Measurements from ENCODE around the gene BAIAP2. TPM values are rescaled to one million over a fixed set of nuclear protein-coding genes. Genes with fewer than 3 reads are reported as not detected.

The BAIAP2 gene
- polyA plus RNA-seq, 1 donor: 13.6 TPM

DNA sequence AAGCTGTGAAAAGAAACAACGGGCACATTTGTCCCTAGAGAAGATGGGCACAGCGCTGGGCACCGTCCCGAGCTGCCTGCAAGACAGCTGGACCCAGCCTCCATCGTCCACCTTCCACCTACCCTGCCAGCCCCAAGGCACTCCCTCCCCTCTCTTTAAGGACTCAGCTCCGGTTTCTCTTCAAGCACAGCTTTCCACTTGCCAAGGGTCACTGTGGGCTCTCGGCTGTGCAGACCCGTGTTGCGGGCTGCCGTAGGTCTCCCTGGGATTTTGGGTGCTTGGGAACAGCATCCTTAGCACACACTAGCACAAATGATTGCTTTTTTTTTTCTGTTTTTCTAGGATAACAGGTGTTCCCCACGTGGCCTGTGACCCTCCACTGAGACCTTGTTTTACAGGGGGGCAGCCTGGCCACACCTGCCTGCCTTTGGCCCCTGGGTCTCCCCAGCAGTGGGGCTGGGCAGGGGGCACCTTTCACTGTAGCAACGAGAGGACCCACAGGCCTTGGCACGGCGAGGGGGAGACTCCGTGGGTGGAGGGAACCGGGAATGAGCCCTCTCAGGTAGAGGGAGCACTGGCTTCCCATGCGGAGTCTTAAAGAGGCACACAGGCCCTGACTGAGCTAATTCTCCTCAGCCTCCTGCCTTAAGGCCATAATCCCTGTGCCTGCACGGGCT, 41.9 kb upstream of the BAIAP2 start:
- Histone ChIP-seq H3K36me3 (ENCODE audit: control insufficient read depth, insufficient read depth, low read length) (peaks cover 32% of the 10 kb centered on the region), H3K9me3 (ENCODE audit: control insufficient read depth, low read depth, low read length) (no peaks in the 10 kb centered on the region), H3K27ac (ENCODE audit: low read length) (no peak overlapping the region), H3K27me3 (ENCODE audit: control insufficient read depth, insufficient read depth, low read length) (peaks cover under 1% of the 10 kb centered on the region), H3K4me1 (ENCODE audit: control insufficient read depth, insufficient read depth, low read length) (peaks cover 23% of the 10 kb centered on the region), H3K4me3 (ENCODE audit: low read length) (peak overlapping the region; percentile 80)
- no peak for DNase-seq
- no CpG with 5 or more reads among the region's 18 CpGs for WGBS (ENCODE audit: insufficient coverage, low lambda C conversion rate)

DNA sequence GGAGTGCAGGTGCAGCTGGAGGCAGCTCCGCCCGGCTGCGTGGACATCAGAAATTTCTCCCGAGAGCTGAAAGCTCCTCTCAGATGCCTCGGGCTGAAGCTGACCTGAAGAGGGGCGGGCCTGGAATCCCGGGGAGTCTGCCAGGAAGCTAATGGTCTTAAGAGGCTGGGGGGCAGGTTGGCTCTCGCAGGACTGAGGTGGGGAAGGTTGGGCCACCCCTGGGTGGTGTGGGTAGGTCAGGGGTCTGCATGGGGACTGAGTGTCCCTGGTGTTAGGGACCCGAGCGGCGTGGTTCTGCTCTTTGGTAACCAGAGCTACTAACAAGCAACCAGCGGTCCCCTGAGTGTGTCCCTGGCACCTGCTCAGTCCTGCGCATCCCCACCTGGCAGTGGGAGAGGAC, 39.8 kb upstream of the BAIAP2 start:
- Histone ChIP-seq H3K27ac (ENCODE audit: low read length) (no peak overlapping the region), H3K9me3 (ENCODE audit: control insufficient read depth, low read depth, low read length) (no peaks in the 10 kb centered on the region), H3K4me3 (ENCODE audit: low read length) (no peak overlapping the region), H3K36me3 (ENCODE audit: control insufficient read depth, insufficient read depth, low read length) (peaks cover 52% of the 10 kb centered on the region), H3K27me3 (ENCODE audit: control insufficient read depth, insufficient read depth, low read length) (no peaks in the 10 kb centered on the region), H3K4me1 (ENCODE audit: control insufficient read depth, insufficient read depth, low read length) (peaks cover 15% of the 10 kb centered on the region)
- no CpG with 5 or more reads among the region's 13 CpGs for WGBS (ENCODE audit: insufficient coverage, low lambda C conversion rate)
- DNase-seq: no peak

DNA sequence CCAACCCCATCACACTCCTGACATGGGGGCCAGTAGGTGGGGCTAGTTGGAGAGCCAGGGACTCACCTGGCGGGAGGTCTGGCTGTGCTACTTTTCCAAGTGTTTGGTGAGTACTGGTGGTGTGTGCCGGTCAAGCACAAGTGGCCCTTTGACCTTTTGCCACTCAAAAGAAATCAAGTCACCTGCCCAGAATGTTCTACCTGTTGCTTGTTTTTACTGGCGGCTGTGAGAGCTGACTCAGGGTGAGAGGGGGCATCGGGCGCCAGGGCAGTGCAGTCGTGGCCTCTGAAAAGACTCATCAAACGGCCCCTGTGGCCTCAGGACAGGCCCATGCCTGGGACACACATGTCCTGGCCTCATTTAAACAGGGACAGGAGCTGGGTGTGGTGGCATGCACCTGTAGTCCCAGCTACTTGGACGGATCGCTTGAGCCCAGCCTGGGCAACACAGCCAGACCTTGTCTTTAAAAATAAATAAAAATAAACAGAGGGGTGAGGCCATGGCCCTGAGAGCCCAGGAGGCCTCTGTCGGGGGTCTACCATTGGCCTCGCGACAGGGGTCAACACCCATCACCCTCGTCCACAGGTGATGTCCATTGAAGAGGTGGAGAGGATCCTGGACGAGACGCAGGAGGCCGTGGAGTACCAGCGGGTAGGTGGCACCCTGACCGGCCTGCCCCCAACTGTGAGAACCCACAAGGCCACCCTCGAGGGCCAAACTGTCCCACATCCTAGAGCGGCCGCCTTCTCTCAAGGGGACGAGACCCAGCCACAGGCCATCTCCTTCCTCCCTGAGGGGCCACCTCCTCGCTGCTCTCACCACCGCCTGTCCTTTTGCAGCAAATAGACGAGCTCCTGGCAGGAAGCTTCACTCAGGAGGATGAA, 38.3 kb upstream of the BAIAP2 start:
- H3K4me1 ChIP-seq (ENCODE audit: control insufficient read depth, insufficient read depth, low read length): peaks cover 10% of the 10 kb centered on the region
- H3K27me3 ChIP-seq (ENCODE audit: control insufficient read depth, insufficient read depth, low read length): no peaks in the 10 kb centered on the region
- WGBS (ENCODE audit: insufficient coverage, low lambda C conversion rate): no CpG with 5 or more reads among the region's 25 CpGs
- H3K36me3 ChIP-seq (ENCODE audit: control insufficient read depth, insufficient read depth, low read length): peaks cover 54% of the 10 kb centered on the region
- DNase-seq: no peak
- H3K27ac ChIP-seq (ENCODE audit: low read length): no peak overlapping the region
- H3K9me3 ChIP-seq (ENCODE audit: control insufficient read depth, low read depth, low read length): no peaks in the 10 kb centered on the region
- no peak overlapping the region for H3K4me3 ChIP-seq (ENCODE audit: low read length)

DNA sequence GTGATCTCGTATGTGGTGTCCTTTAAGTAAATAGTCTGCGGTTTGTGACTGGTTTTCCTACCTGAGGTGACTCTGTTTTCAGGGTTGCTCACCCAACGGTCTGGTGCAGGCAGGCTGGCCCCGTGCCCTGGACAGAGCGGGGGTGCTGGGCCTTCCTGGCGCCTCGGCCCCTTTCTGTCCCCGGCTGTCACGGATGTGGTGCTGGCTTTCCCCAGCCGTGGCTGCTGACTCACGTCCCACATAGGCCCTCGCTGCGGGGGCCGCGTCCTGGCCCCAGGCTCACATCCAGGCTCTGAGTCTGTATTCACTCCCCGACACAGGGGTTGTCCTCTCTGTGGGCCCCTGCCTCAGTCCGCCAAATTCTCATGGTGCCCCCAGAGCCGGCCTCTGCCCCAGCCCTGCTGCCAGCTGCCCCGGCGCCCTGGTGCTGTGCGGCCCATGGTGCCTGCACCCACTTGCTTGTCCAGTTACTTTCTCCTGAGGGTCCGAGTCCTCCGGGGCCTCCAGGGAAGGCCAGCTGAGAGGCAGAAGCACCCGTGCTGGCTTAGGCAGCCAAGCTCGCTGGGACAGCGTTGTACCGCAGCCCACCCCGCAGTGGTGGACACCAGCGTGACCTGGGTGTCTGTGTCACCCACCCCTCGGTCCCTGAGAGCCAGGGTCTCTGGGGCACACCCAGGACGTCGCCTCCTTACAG, 37.4 kb upstream of the BAIAP2 start:
- WGBS (ENCODE audit: insufficient coverage, low lambda C conversion rate): no CpG with 5 or more reads among the region's 32 CpGs
- DNase-seq: no peak
- no peaks in the 10 kb centered on the region for H3K27me3 ChIP-seq (ENCODE audit: control insufficient read depth, insufficient read depth, low read length)
- peaks cover 17% of the 10 kb centered on the region for H3K4me1 ChIP-seq (ENCODE audit: control insufficient read depth, insufficient read depth, low read length)
- H3K27ac ChIP-seq (ENCODE audit: low read length): no peak overlapping the region
- H3K9me3 ChIP-seq (ENCODE audit: control insufficient read depth, low read depth, low read length): no peaks in the 10 kb centered on the region
- no peak overlapping the region for H3K4me3 ChIP-seq (ENCODE audit: low read length)
- H3K36me3 ChIP-seq (ENCODE audit: control insufficient read depth, insufficient read depth, low read length): peaks cover 54% of the 10 kb centered on the region

- no CpG with 5 or more reads among the region's 19 CpGs for WGBS (ENCODE audit: insufficient coverage, low lambda C conversion rate)
- no peaks in the 10 kb centered on the region for H3K9me3 ChIP-seq (ENCODE audit: control insufficient read depth, low read depth, low read length)
- no peak overlapping the region for H3K27ac ChIP-seq (ENCODE audit: low read length)
- peaks cover under 1% of the 10 kb centered on the region for H3K27me3 ChIP-seq (ENCODE audit: control insufficient read depth, insufficient read depth, low read length)
- H3K36me3 ChIP-seq (ENCODE audit: control insufficient read depth, insufficient read depth, low read length): peaks cover 54% of the 10 kb centered on the region
- DNase-seq: no peak
- H3K4me1 ChIP-seq (ENCODE audit: control insufficient read depth, insufficient read depth, low read length): peaks cover 14% of the 10 kb centered on the region
- H3K4me3 ChIP-seq (ENCODE audit: low read length): no peak overlapping the region
Observed at GRCh38 chr17:80998118-80998747, 36.7 kb upstream of the BAIAP2 start.

DNA sequence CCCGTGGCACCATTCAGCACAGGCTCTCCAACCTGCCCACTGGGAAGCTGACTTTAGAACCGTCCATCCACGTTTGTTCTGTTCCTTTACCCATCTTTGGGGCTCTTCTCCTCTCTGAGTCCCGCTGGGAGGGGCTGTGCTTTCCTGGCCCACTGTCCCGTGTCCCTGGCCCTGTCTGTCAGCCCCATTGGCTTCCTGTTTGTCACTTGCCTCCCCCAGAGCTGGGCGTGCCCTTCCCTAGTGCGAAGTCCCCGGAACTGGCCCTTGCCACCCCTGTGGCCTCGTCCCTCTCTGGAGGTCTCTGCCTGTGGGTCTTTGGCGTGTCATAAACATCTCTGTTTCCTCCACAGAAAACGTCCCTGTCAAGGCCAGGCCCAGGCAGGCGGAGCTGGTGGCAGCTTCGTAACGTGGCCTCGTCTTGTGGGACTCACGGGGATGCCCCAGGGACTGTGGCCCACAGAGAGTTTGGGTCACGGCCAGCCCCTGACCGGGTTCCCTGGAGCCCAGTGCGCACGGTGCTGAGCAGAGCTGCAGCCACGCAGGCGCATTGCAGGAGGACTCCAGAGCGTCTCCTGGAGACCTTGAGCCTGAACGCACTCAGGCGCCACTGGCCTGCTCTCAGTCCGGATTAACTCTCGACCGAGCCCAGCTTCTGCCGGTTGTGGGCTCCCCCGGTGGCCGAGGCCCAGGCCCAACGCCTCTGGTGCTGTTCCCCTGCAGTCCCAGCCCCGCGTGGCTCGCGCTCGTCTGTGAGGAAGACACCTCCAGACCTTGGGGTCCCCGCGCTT, 36.0 kb upstream of the BAIAP2 start:
- DNase-seq: no peak
- Histone ChIP-seq H3K27ac (ENCODE audit: low read length) (no peak overlapping the region), H3K4me1 (ENCODE audit: control insufficient read depth, insufficient read depth, low read length) (peaks cover 14% of the 10 kb centered on the region), H3K4me3 (ENCODE audit: low read length) (no peak overlapping the region), H3K27me3 (ENCODE audit: control insufficient read depth, insufficient read depth, low read length) (peaks cover 7% of the 10 kb centered on the region), H3K36me3 (ENCODE audit: control insufficient read depth, insufficient read depth, low read length) (peaks cover 54% of the 10 kb centered on the region), H3K9me3 (ENCODE audit: control insufficient read depth, low read depth, low read length) (peaks cover 4% of the 10 kb centered on the region)
- WGBS (ENCODE audit: insufficient coverage, low lambda C conversion rate): 100% methylated on average over 3 of the region's 39 CpGs

- Histone ChIP-seq H3K4me3 (ENCODE audit: low read length) (no peak overlapping the region), H3K27me3 (ENCODE audit: control insufficient read depth, insufficient read depth, low read length) (peaks cover 13% of the 10 kb centered on the region), H3K27ac (ENCODE audit: low read length) (no peak overlapping the region), H3K36me3 (ENCODE audit: control insufficient read depth, insufficient read depth, low read length) (peaks cover 54% of the 10 kb centered on the region), H3K4me1 (ENCODE audit: control insufficient read depth, insufficient read depth, low read length) (peaks cover 19% of the 10 kb centered on the region), H3K9me3 (ENCODE audit: control insufficient read depth, low read depth, low read length) (peaks cover 6% of the 10 kb centered on the region)
- WGBS (ENCODE audit: insufficient coverage, low lambda C conversion rate): no CpG with 5 or more reads among the region's 40 CpGs
- no peak for DNase-seq
Observed at GRCh38 chr17:80999536-81000333, 35.2 kb upstream of the BAIAP2 start.

DNA sequence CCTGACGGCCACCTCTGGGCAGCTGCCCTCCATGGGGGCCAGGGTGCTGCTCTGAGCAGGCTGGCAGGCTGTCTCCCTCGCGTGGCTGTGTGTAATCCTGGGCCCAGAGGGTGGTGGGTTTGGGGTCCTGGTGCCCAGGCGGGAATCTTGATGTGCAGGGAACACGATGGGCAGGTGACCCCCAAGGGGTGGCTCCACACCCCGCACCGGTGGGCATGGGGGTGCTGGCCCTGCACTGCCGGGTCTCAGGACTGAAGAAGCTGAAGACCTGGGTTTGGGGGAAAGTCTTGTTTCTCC, 34.7 kb upstream of the BAIAP2 start:
- Histone ChIP-seq H3K4me3 (ENCODE audit: low read length) (no peak overlapping the region), H3K4me1 (ENCODE audit: control insufficient read depth, insufficient read depth, low read length) (peaks cover 19% of the 10 kb centered on the region), H3K27ac (ENCODE audit: low read length) (no peak overlapping the region), H3K9me3 (ENCODE audit: control insufficient read depth, low read depth, low read length) (peaks cover 7% of the 10 kb centered on the region), H3K36me3 (ENCODE audit: control insufficient read depth, insufficient read depth, low read length) (peaks cover 50% of the 10 kb centered on the region), H3K27me3 (ENCODE audit: control insufficient read depth, insufficient read depth, low read length) (peaks cover 18% of the 10 kb centered on the region)
- no CpG with 5 or more reads among the region's 8 CpGs for WGBS (ENCODE audit: insufficient coverage, low lambda C conversion rate)
- DNase-seq: no peak

DNA sequence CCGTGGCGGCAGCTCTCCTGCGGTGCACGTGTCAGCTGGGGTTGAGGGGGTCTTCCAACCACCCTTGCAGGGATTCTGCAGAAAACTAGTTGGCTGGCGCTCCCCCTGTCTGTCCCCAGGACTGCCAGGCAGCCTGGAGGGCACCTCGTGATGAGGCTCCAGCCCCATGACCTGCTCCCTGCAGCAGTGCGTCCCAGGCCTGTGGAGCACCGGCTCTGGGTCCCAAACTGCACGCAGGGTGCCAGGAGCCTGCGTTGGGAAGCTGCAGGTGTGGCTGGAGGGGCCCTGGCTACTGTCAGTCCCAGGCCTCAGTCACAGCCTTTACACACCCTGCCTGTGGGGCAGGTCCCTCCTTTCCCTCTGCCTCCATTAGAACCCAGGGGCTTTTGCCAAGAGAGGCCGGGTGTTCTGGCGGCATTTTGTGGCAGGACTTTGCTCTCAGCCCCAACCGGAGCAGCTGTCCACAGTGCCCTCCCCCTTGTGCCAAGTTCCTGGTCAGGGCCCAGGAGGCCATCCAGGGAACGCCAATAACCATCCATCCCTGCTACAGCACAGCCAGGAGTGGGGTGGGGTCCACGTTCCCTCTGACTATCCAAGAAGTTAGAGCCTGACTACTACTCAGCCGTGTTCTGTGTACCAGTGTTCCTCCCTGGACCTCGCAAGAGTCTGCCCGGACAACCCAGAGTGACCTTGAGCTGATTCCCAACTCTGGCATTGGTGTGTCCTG, 34.2 kb upstream of the BAIAP2 start:
- peaks cover 21% of the 10 kb centered on the region for H3K27me3 ChIP-seq (ENCODE audit: control insufficient read depth, insufficient read depth, low read length)
- peaks cover 7% of the 10 kb centered on the region for H3K9me3 ChIP-seq (ENCODE audit: control insufficient read depth, low read depth, low read length)
- WGBS (ENCODE audit: insufficient coverage, low lambda C conversion rate): no CpG with 5 or more reads among the region's 18 CpGs
- peaks cover 45% of the 10 kb centered on the region for H3K36me3 ChIP-seq (ENCODE audit: control insufficient read depth, insufficient read depth, low read length)
- H3K4me3 ChIP-seq (ENCODE audit: low read length): no peak overlapping the region
- H3K4me1 ChIP-seq (ENCODE audit: control insufficient read depth, insufficient read depth, low read length): peaks cover 19% of the 10 kb centered on the region
- no peak for DNase-seq
- no peak overlapping the region for H3K27ac ChIP-seq (ENCODE audit: low read length)

Measured in large intestine (tissue), 3 donors.